Stimulated activated CD4-positive, alpha-beta T cell treated with anti-CD3 and anti-CD28 coated beads, Interleukin-4, amount 100 ng/mL, for 24 hours (primary cell): ENCODE results near the gene TSEN34.
"Not testable (repeated sequence)": the region's sequence is repeated elsewhere in the genome, so short reads cannot be mapped to it uniquely, and the experiment has no call there.

ENCODE experiments used
- DNase-seq: peaks from one replicate; pipeline ENCODE4 v3.0.0-alpha.2; 2020

TSEN34 gene

GRCh38 chr19:54162241-54162805 is 28.8 kb upstream of the TSEN34 start:
- peak; percentile 83 for DNase-seq

- no peak for DNase-seq
These were observed 28.2 kb upstream of the TSEN34 start for GRCh38 chr19:54162884-54163283.

- peak; percentile 64 for DNase-seq
These were observed 26.6 kb upstream of the TSEN34 start for GRCh38 chr19:54164369-54165068.

GRCh38 chr19:54165222-54165621 is 25.9 kb upstream of the TSEN34 start:
- no peak for DNase-seq

GRCh38 chr19:54168174-54168917 is 22.8 kb upstream of the TSEN34 start:
- peak; percentile 95 for DNase-seq

GRCh38 chr19:54169149-54169740 is 21.9 kb upstream of the TSEN34 start:
- DNase-seq = no peak

GRCh38 chr19:54171736-54172431 is 19.2 kb upstream of the TSEN34 start:
- not testable (repeated sequence) for DNase-seq

GRCh38 chr19:54172471-54173358 is 18.4 kb upstream of the TSEN34 start, which contains the start of gene TMC4:
TSS of gene TMC4 (minus strand) at chr19:54173160. CDS start at chr19:54173117, 43 bp downstream.
- no peak for DNase-seq

- no peak for DNase-seq
These were observed 17.8 kb upstream of the TSEN34 start for GRCh38 chr19:54173359-54173699.

- no peak for DNase-seq
These were observed 16.9 kb upstream of the TSEN34 start for GRCh38 chr19:54173951-54174834.

- DNase-seq = peak; percentile 33
These were observed 12.4 kb upstream of the TSEN34 start for GRCh38 chr19:54178581-54179261.

GRCh38 chr19:54179262-54179852 is 11.8 kb upstream of the TSEN34 start:
- DNase-seq = no peak

GRCh38 chr19:54179921-54180461 is 11.1 kb upstream of the TSEN34 start:
- no peak for DNase-seq

- no peak for DNase-seq
These were observed 10.4 kb upstream of the TSEN34 start for GRCh38 chr19:54180691-54181091.

GRCh38 chr19:54181894-54182293 is 9.2 kb upstream of the TSEN34 start:
- DNase-seq = not testable (repeated sequence)

- DNase-seq = no peak
These were observed 7.7 kb upstream of the TSEN34 start for GRCh38 chr19:54183431-54183830.

- no peak for DNase-seq
These were observed 4.8 kb upstream of the TSEN34 start for GRCh38 chr19:54186351-54186750.

- DNase-seq = no peak
These were observed 4.2 kb upstream of the TSEN34 start for GRCh38 chr19:54186934-54187381.

- DNase-seq = peak; percentile 69
These were observed 2.8 kb upstream of the TSEN34 start for GRCh38 chr19:54188215-54188871.
